GM18519 (cell line): Measurements from ENCODE around the gene CYB5D1.
A peak's percentile ranks its signal among the peaks of the same experiment; 100 is the strongest.
"Not testable (repeated sequence)": the region's sequence is repeated elsewhere in the genome, so short reads cannot be mapped to it uniquely, and the experiment has no call there.

Source experiments
- ATAC-seq: cut with Tn5 transposase; IDR thresholded peaks from one replicate; pipeline ENCODE4 v1.9.1; 2021; ENCODE audit warnings: mild to moderate bottlenecking, moderate library complexity; ENCODE audit not compliant: unreplicated experiment, low FRiP score

CYB5D1 gene

GRCh38 chr17:7854851-7855659 lies 2.7 kb upstream of the CYB5D1 start, which contains the start of gene TMEM88:
Gene TMEM88, plus strand, starts transcription at chr17:7855066. Its CDS starts 9 bp downstream, at chr17:7855075.
- ATAC-seq: no peak

- no peak for ATAC-seq
These were observed 2.2 kb upstream of the CYB5D1 start for GRCh38 chr17:7855660-7856010.

- no peak for ATAC-seq
These were observed 1.6 kb upstream of the CYB5D1 start for GRCh38 chr17:7856011-7856810.

- peak; percentile 56 for ATAC-seq
These were observed 741 bp upstream of the CYB5D1 start, which contains the start of gene NAA38 for GRCh38 chr17:7856811-7857712. Gene NAA38, minus strand, starts transcription at chr17:7857559. Its CDS starts 96 bp downstream, at chr17:7857463.

- ATAC-seq: no peak
These were observed 663 bp downstream of the CYB5D1 start for GRCh38 chr17:7858522-7858810.

GRCh38 chr17:7859028-7859427 lies 1.2 kb downstream of the CYB5D1 start:
- ATAC-seq: no peak

GRCh38 chr17:7862692-7863437 lies 5.1 kb downstream of the CYB5D1 start:
- no peak for ATAC-seq

- not testable (repeated sequence) for ATAC-seq
These were observed 6.6 kb downstream of the CYB5D1 start for GRCh38 chr17:7864384-7864783.

- no peak for ATAC-seq
These were observed 7.3 kb downstream of the CYB5D1 start for GRCh38 chr17:7864995-7865650.

GRCh38 chr17:7867881-7868329 lies 10.1 kb downstream of the CYB5D1 start:
- no peak for ATAC-seq

- ATAC-seq: no peak
These were observed 15.2 kb downstream of the CYB5D1 start for GRCh38 chr17:7873051-7873450.

GRCh38 chr17:7875804-7876370 lies 18.1 kb downstream of the CYB5D1 start:
- ATAC-seq: no peak

GRCh38 chr17:7878234-7878633 lies 20.4 kb downstream of the CYB5D1 start:
- no peak for ATAC-seq

- ATAC-seq: no peak
These were observed 22.5 kb downstream of the CYB5D1 start for GRCh38 chr17:7880076-7880868.

GRCh38 chr17:7881276-7882054 lies 23.7 kb downstream of the CYB5D1 start:
- no peak for ATAC-seq

- no peak for ATAC-seq
These were observed 24.3 kb downstream of the CYB5D1 start for GRCh38 chr17:7882068-7882467.

GRCh38 chr17:7882629-7883028 lies 24.8 kb downstream of the CYB5D1 start:
- no peak for ATAC-seq
